Omental fat pad (tissue), 4 donors: Measurements from ENCODE around the gene CTBP1. TPM values are rescaled to one million over a fixed set of nuclear protein-coding genes. Genes with fewer than 3 reads are reported as not detected.

Experiments used
- ATAC-seq: fragments of 150-250 bp; one replicate; pipeline ENCODE4 v1.9.1; 2016; ENCODE audit warnings: mild to moderate bottlenecking, moderate library complexity; ENCODE audit not compliant: low FRiP score
- DNase-seq: peaks from one replicate; pipeline ENCODE4 v3.0.0-alpha.2; 2019; ENCODE audit warnings: low spot score
- total RNA-seq, 4 donors: library from RNA; depleted of rRNA; stranded (reverse); fragments of >200 nt; gene quantifications; one replicate each; pipeline ENCODE4 v1.1.0, GENCODE V29; 2016
- TF ChIP-seq, protein P1 (sequence below), 3 donors: fragments of 450-650 bp; IDR thresholded peaks; one replicate each; pipeline ENCODE4 v1.5.1; 2016 to 2017; ENCODE audit warnings: antibody characterized with exemption in 3 of 3, mild to moderate bottlenecking in 3 of 3, moderate library complexity in 2 of 3

Gene CTBP1
- total RNA-seq, 4 donors from 2014 or later: 102 to 137 (median 132) TPM

DNA sequence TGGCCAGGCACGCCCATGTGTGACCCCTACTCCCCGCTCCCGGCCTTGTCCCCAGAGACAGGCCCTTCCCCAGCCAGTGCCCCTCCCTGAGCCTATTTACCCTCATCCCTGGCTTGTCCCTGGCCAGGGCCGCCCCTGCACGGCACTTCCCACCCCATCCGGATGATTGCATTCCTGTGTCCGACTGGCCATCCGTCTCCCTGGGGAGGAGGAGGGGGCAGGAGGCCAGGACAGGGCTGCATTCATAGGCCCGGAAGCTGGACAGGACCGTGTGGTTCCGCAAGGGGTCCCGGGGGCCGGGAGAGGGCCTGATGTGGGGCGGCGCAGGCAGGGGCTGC, 22.8 kb downstream of the CTBP1 start:
- ATAC-seq (no peak), DNase-seq (no peak)
- TF ChIP-seq, protein P1, sequence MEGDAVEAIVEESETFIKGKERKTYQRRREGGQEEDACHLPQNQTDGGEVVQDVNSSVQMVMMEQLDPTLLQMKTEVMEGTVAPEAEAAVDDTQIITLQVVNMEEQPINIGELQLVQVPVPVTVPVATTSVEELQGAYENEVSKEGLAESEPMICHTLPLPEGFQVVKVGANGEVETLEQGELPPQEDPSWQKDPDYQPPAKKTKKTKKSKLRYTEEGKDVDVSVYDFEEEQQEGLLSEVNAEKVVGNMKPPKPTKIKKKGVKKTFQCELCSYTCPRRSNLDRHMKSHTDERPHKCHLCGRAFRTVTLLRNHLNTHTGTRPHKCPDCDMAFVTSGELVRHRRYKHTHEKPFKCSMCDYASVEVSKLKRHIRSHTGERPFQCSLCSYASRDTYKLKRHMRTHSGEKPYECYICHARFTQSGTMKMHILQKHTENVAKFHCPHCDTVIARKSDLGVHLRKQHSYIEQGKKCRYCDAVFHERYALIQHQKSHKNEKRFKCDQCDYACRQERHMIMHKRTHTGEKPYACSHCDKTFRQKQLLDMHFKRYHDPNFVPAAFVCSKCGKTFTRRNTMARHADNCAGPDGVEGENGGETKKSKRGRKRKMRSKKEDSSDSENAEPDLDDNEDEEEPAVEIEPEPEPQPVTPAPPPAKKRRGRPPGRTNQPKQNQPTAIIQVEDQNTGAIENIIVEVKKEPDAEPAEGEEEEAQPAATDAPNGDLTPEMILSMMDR (IDR thresholded peaks at IDR 0.05): no peak

DNA sequence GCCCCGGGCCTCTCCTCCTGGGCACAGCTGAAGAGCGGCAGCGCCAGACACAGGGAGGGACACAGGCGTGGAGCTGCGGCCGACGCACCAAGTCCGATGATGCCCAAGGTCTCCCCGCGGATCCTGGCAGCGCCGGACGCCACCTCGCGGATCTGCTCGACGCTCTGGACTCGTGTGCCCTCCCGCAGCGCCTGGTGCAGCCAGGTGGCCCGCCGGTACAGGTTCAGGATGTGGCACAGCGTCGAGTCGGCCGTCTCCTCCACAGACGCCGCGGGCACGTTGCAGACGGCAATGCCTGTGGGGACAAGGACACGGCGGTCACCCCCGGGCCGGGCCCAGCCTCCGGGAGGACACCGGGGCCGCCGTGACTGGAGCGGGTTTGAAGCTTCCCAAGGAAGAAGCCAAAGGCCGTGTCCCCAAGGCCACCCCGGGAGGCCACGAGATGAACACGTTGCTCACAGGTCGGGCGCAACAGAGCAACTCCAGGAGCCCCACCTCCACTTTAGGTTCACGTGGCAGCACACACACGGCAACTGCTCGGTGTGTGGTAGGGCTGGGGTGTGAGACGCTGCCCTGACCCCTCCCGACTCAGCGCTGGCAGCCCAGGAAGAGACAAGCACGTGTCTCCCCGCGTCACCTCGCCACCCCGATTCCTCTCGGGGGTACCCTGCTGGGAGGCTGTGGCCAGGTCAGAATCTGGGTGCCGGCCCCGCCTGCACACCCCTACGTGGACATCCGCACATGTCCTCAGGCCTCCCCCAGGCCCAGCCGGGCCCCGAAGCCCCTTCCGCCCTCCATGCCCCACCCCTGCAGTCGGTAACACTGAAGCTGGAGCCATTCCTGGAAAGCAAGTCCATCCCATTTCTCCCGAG, 23.4 kb downstream of the CTBP1 start:
- no peak for ATAC-seq
- TF ChIP-seq, protein P1 (IDR thresholded peaks at IDR 0.05): no peak
- DNase-seq: no peak

DNA sequence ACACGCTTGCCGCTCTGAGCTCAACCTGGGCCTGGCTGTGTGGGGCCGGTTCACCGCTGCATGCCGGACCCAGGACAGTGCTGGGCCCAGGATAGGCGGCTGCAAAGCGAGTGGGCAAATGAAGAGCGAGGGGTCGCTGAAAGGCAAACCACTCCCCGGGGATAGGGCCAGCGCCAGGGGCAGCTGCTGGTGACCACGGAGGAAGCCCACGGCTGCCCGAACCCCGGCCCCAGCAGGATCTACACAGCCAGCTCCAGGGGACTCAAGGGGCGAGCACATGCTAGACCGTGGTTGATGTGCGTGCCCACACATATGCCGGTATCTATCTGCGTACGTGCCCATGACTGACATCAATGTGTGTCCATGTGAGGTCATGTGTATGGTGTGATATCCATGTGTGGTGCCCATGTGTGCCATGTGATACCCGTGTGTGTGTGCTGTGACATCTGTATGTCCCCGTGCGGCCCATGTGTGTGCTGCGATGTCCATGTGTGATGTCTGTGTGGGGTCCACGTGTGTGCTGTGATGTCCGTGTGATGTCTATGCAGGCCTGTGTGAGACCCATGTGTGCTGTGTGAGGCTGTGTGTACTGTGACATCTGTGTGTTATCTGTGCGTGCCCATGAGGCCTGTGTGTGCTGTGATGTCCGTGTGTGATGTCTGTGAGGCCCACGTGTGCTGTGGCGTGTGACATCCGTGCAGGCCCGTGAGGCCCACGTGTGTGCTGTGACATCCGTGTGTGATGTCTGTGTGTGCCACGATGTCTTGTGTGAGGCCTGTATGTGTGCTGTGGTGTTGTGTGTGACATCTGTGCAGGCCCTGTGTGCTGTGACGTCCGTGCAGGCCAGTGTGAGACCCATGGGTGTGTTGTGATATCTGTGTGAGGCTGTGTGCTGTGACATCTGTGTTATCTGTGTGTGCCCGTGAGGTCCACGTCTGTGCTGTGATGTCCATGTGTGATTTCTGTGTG, 24.8 kb downstream of the CTBP1 start:
- no peak for DNase-seq
- TF ChIP-seq, protein P1 (IDR thresholded peaks at IDR 0.05): no peak

DNA sequence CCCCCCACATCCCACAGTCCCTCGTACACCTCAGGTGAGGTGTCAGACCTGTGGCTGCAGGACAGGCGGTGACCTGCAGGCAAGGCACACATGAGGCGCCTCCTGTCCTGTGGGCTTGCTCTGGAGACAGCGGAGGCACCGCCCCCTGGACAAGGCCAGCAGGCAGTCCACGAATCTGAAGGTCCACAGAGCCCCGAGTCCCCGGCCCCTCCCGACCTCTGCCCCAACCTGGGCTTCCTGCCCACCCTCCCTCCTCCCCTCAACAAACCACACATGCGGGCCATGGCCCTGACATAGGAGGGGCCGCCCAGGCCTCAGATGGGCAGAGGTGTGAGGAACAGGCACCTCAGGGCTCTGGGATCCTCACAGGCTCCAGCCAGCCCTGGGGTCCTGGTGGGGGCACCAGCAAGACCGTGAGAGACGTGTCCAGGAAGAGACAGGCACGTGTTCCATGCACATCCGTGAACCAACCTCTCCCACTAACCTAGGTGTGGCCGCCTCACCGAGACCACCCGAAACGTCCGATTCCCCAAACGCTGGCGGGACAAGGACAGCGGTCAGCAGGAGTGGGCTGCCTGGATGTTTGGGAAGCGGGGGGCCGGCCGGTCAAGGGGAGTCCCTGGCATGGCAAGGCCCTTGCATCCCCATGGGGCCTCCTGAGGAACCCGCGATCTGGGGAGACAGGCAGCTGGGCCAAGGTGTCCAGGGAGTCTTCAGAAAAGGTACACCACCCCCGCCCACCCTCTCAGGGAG, 25.8 kb downstream of the CTBP1 start:
- DNase-seq: no peak
- ATAC-seq: no peak
- TF ChIP-seq, protein P1 (IDR thresholded peaks at IDR 0.05): no peak

More for the DNA sequence above, 24.8 kb downstream of the CTBP1 start:
- ATAC-seq: no peak

DNA sequence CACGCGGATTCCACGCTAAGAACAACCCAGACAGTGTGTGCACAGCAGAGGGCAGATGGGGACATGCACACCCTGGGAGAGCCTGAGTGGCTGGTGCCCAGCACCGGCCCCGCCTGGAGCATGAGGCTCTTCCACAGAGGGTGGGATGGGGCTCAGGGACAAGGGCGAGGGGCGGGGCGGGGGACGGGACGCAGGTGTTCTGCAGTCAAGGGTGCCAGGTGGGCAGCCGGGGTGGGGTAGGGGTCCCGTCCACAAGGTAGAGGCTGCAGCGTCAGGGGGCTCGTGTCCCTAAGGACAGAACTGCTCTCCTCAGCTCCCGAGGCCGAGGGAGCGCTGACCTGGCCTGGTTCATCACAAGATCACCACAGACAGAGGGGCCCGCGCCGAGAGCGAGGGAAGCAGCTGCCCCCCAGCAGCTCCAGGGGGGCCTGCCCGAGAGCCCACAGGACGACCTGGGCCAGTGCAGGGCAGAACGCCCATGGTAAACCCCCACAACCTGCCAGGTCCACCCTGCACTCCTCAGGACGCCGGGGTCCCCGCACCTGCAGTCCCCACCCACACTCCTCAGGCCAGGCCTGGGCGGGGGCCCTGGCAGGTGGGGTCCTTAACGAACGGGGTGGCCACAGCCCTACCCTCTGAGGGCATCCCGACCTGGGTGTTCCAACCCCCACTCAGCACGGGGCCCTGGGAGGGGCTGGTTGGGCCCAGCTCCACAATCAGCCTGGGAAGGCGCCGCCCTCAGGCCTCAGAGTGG, 26.7 kb downstream of the CTBP1 start:
- no peak for ATAC-seq

More for the DNA sequence above, 26.7 kb downstream of the CTBP1 start:
- DNase-seq: no peak
- TF ChIP-seq, protein P1 (IDR thresholded peaks at IDR 0.05): no peak
